GM12878 (cell line): ENCODE measurements around the gene ZYX. TPM values are rescaled to one million over a fixed set of nuclear protein-coding genes. Genes with fewer than 3 reads are reported as not detected.

Experiments used
- ATAC-seq: fragments of 200-7000 bp; cut with Tn5 transposase; 3 replicates; pipeline ENCODE4 v1.9.1; 2020; ENCODE audit warnings: mild to moderate bottlenecking, moderate library complexity
- BruUV-seq: library from RNA; stranded (reverse); fragments of 400-500 nt; replicated peaks from 2 replicates; lab custom pipeline; 2021; lab: Mats Ljungman, UMichigan
- CTCF ChIA-PET: fragments of 300-600 bp; sonication (Branson Sonifier 250); formaldehyde crosslinking; extraction: SDS; loops from one replicate; lab custom pipeline; 2021; ENCODE audit warnings: inconsistent platforms; lab: Yijun Ruan, JAX
- POLR2A ChIA-PET: fragments of 350-600 bp; formaldehyde crosslinking; extraction: SDS; loops from one replicate; lab custom pipeline; 2021; ENCODE audit warnings: inconsistent platforms; lab: Charles Lee
- RAD21 ChIA-PET: fragments of 300-600 bp; sonication (Branson Sonifier 250); formaldehyde crosslinking; loops from one replicate; lab custom pipeline; 2023; ENCODE audit warnings: antibody characterized with exemption; ENCODE audit not compliant: unreplicated experiment; lab: Charles Lee
- SMC1A ChIA-PET: fragments of 300-600 bp; sonication (Branson Sonifier 250); formaldehyde crosslinking; loops from one replicate; lab custom pipeline; 2023; ENCODE audit not compliant: unreplicated experiment, uncharacterized antibody; lab: Charles Lee
- DNase-seq: peaks from one replicate; pipeline ENCODE4 v3.0.0-alpha.2; 2011; ENCODE audit warnings: low read depth, low spot score
- FAIRE-seq: peaks from 3 replicates; lab custom pipeline; 2011; peaks lifted over from hg19 to GRCh38; lab: Jason Lieb, UNC
- H2AFZ ChIP-seq: 2 replicates; pipeline ENCODE4 v1.6.0; 2011; ENCODE audit warnings: low read depth, low read length, control low read depth; ENCODE audit not compliant: control insufficient read depth
- H3K27ac ChIP-seq: 2 replicates; pipeline ENCODE4 v1.5.1; 2011; ENCODE audit warnings: control low read depth; ENCODE audit not compliant: control insufficient read depth, insufficient read depth
- H3K27me3 ChIP-seq, 2 experiments: replicated peaks in 1 of 2; 2 replicates each; pipeline versions ENCODE4 v1.6.0 to v1.6.1; 2011; ENCODE audit warnings: low read length in 1 of 2; ENCODE audit not compliant: control insufficient read depth in 2 of 2, insufficient read depth in 2 of 2
- H3K36me3 ChIP-seq, 2 experiments: 2 replicates each; pipeline ENCODE4 v1.5.1; 2011; ENCODE audit warnings: low read length in 1 of 2; ENCODE audit not compliant: control insufficient read depth in 2 of 2, insufficient read depth in 2 of 2
- H3K4me1 ChIP-seq: 2 replicates; pipeline ENCODE4 v1.6.1; 2011; ENCODE audit warnings: mild to moderate bottlenecking, low read length, moderate library complexity, mixed read lengths; ENCODE audit not compliant: control insufficient read depth, insufficient read depth
- H3K4me2 ChIP-seq: 2 replicates; pipeline ENCODE4 v1.6.0; 2011; ENCODE audit warnings: control low read depth; ENCODE audit not compliant: control insufficient read depth, insufficient read depth
- H3K4me3 ChIP-seq: fragments of 200-600 bp; sonication (generic); 2 replicates; pipeline ENCODE4 v1.5.1; 2016
- H3K79me2 ChIP-seq: 2 replicates; pipeline ENCODE4 v1.6.0; 2011; ENCODE audit warnings: low read length; ENCODE audit not compliant: control insufficient read depth, insufficient read depth
- H3K9ac ChIP-seq: 2 replicates; pipeline ENCODE4 v1.8.0; 2011; ENCODE audit warnings: low read length, control low read depth, mixed read lengths; ENCODE audit not compliant: control insufficient read depth, insufficient read depth
- H3K9me3 ChIP-seq: replicated peaks from 3 replicates; pipeline ENCODE4 v1.5.1; 2011; ENCODE audit warnings: mild to moderate bottlenecking, low read length; ENCODE audit not compliant: control insufficient read depth, insufficient read depth
- H4K20me1 ChIP-seq: 2 replicates; pipeline ENCODE4 v1.6.0; 2011; ENCODE audit not compliant: control insufficient read depth, insufficient read depth
- BACH1 ChIP-seq: fragments of 450-650 bp; IDR thresholded peaks from 2 replicates; pipeline ENCODE4 v1.6.1; 2017; ENCODE audit warnings: mild to moderate bottlenecking, borderline replicate concordance
- CREB1 ChIP-seq: IDR thresholded peaks from 2 replicates; pipeline ENCODE4 v1.6.1; 2012; ENCODE audit warnings: low read depth, mild to moderate bottlenecking, inconsistent platforms
- FOS ChIP-seq: IDR thresholded peaks from 3 replicates; pipeline ENCODE4 v1.6.1; 2011; ENCODE audit warnings: borderline replicate concordance; ENCODE audit not compliant: insufficient read length; ENCODE audit errors: extremely low read depth
- GABPA ChIP-seq: IDR thresholded peaks from 2 replicates; pipeline ENCODE4 v1.6.1; 2014; ENCODE audit warnings: antibody characterized with exemption, low read depth, mild to moderate bottlenecking, inconsistent platforms
- MEF2B ChIP-seq: fragments of 450-650 bp; IDR thresholded peaks from 2 replicates; pipeline ENCODE4 v1.6.1; 2018; ENCODE audit warnings: mild to moderate bottlenecking, moderate library complexity; ENCODE audit not compliant: partially characterized antibody, poor library complexity, severe bottlenecking
- MYB ChIP-seq: fragments of 150-350 bp; IDR thresholded peaks from 2 replicates; pipeline ENCODE4 v1.6.1; 2014; ENCODE audit warnings: mild to moderate bottlenecking, low read depth, low read length, borderline replicate concordance
- NFYA ChIP-seq: IDR thresholded peaks from 2 replicates; pipeline ENCODE4 v1.6.1; 2011; ENCODE audit warnings: low read depth, mild to moderate bottlenecking, low read length, improper control_type of control experiment, borderline replicate concordance
- NFYB ChIP-seq: IDR thresholded peaks from 2 replicates; pipeline ENCODE4 v1.6.1; 2011; ENCODE audit warnings: low read depth, mild to moderate bottlenecking, low read length, improper control_type of control experiment, moderate library complexity; ENCODE audit not compliant: insufficient read depth
- NR2F1 ChIP-seq: fragments of 450-650 bp; conservative IDR thresholded peaks from 2 replicates; pipeline ENCODE4 v1.6.1; 2017; ENCODE audit warnings: mild to moderate bottlenecking
- RAD51 ChIP-seq: fragments of 450-650 bp; IDR thresholded peaks from 2 replicates; pipeline ENCODE4 v1.6.1; 2016; ENCODE audit warnings: moderate library complexity, mild to moderate bottlenecking, inconsistent platforms
- SPI1 ChIP-seq: IDR thresholded peaks from 2 replicates; pipeline ENCODE4 v1.6.1; 2011; ENCODE audit warnings: low read depth, mild to moderate bottlenecking, low read length, moderate library complexity, borderline replicate concordance; ENCODE audit not compliant: insufficient read depth
- ZNF217 ChIP-seq: fragments of 450-650 bp; IDR thresholded peaks from 2 replicates; pipeline ENCODE4 v1.6.1; 2017; ENCODE audit warnings: antibody characterized with exemption, mild to moderate bottlenecking
- WGBS: methylation state at CpG from one replicate; pipeline ENCODE4 v1.1.6; 2016; ENCODE audit warnings: low lambda C conversion rate; ENCODE audit not compliant: insufficient replicate concordance, insufficient coverage; ENCODE audit errors: missing lambda C conversion rate; 5-methylcytosine and 5-hydroxymethylcytosine counted together
- in situ Hi-C: fragments of 300-500 bp; cut with MboI; formaldehyde crosslinking; loops from 9 replicates; pipeline ENCODE4 v1.14.3; 2018; ENCODE audit warnings: mixed read lengths
- intact Hi-C: fragments of 100-400 bp; cut with micrococcal nuclease; formaldehyde crosslinking; loops from one replicate; pipeline ENCODE4 v1.14.2; 2022; ENCODE audit not compliant: unreplicated experiment
- polyA plus RNA-seq, 11 experiments: library from polyadenylated mRNA; depleted of rRNA in 4 of 11; unstranded in 6 of 11; stranded (reverse) in 5 of 11; fragments of >200 nt; fragmentation: Nextera tagmentation in 4 of 11; fragmentation: Illumina TruSeq in 1 of 11; extraction: Ambion mirVana in 4 of 11; extraction: Trizol in 1 of 11; gene quantifications; 1 replicate in 1 of 11; 2 replicates in 10 of 11; pipeline versions ENCODE4 v1.2.1 to v1.2.3, GENCODE V29; 2011 to 2016; ENCODE audit warnings: inconsistent platforms in 2 of 11, missing spikeins in 2 of 11, low read depth in 1 of 11
- total RNA-seq, 4 experiments: library from RNA; depleted of rRNA in 3 of 4; stranded (reverse); fragments of >200 nt in 3 of 4; fragmentation: Illumina TruSeq in 1 of 4; extraction: Trizol in 1 of 4; gene quantifications; 2 replicates each; pipeline versions ENCODE4 v1.2.1 to v1.2.3, GENCODE V29; 2013 to 2021
- TF ChIP-seq, protein P1 (sequence below): fragments of 450-650 bp; IDR thresholded peaks from 2 replicates; pipeline ENCODE4 v1.6.1; 2017; ENCODE audit warnings: borderline replicate concordance
- TF ChIP-seq, protein P2 (sequence below): fragments of 150-350 bp; IDR thresholded peaks from 2 replicates; pipeline ENCODE4 v1.6.1; 2014; ENCODE audit warnings: mild to moderate bottlenecking, low read depth, low read length

ZYX gene
- total and polyA plus RNA-seq, 10 of the 15 experiments (the other 5 are each of a cell fraction or from before 2014, with no cell fraction given), result 2.1 to 100 (median 27.6) TPM

DNA sequence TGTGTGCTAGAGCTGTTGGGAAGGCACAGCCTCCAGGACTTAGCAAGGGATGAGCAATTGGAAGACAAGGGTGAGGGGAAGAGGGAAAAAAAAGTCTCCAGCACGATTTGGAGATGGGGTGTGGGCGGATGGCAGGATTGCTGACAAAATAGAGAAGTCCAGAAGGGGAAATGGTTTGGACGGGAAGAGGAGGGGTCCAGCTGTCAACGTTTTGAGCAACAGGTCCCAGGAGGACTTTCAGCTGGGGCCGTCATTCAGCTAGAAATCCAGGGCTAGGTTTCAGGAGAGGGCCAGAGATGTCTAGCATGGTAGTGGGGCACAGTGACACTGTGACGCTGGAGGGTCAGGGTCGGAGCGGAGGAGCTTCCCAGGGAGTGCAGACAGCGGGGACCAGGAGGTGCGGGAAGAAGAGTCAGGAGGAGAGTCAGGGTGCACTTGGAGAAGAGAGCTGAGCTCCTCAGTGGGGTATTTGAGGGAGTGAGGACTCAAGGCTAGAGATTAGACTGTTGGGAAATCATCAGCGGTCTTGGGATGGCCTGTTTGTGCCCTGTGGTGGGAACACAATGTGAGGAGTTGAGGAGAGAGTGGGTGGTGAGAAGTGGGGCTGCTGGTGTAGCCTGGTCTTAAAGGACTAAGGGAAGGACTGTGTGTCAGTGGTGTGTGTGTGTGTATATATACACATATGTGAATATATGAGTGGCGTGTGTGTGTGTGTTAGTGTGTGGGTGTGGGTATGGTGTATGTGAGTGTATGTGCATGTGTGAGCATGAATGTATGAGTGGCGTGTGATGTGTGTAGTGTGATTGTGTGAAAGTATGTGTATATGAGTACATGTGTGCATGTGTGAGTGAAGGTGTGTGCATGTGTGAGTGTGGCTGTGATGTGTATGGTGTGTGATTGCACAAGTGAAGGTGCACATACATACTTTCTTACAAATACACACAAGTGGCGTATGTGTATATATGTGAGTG lies 3.8 kb downstream of the ZYX start (continued):
- no peak for TF ChIP-seq NFYA

DNA sequence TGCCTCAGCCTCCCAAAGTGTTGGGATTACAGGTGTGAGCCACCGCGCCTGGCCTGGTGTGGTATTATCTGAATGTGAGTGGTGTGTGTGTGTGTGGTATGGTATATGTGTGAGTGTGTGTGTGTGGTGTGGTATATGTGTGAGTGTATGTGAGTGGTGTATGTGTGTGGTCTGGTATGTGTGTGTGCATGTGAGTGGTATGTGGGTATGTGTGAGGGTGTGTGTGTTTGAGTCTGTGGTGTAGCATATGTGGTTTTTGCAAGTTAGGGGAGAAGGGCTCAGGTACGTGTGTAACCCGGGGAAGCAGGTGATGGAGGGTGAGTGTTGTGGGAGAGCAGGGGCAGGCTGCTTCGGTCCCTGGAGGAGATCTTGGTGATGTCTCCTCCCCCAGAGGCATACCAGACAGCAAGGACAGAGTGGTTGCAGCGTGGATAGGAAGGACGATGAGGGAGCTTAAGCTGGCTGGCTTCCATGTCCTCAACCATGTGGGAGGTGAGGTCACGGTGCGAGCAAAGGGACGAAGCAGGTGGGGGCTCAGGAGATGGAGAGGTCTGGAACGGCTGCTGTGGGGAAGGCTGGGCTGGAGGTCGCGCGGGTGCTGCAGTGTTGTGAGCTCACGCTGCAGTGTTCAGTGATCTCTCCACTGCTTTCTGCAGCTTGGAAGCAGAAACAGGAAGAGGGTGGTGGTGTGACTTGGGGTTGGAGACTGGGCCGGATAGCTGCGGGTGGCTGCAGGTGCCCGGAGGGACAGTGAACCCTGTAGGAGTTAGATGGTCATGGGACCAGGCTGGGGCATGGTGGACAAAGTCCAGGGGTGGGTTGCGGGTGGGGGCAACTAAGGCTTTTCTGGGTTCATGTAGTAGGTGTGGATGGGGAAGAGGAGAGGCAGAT lies 5.0 kb downstream of the ZYX start:
- Histone ChIP-seq H3K4me3 (peak overlapping the region; percentile 41; the same call in 1 of the 2 replicates), H3K4me1 (peaks cover 13% of the 10 kb centered on the region), H3K27ac (peak overlapping the region; percentile 29), H3K79me2 (peaks cover 40% of the 10 kb centered on the region), H3K36me3 (peaks cover 7 to 29% of the 10 kb centered on the region in 2 experiments; a peak in 3 of 4 replicates), H2AFZ (no peak overlapping the region), H3K9ac (no peak overlapping the region; the same call in 1 of the 2 replicates), H3K4me2 (peak overlapping the region; percentile 66), H4K20me1 (no peaks in the 10 kb centered on the region; the same call in 1 of the 2 replicates), H3K27me3 (no peaks in the 10 kb centered on the region), H3K9me3 (no peaks in the 10 kb centered on the region)
- peak; percentile 70 for FAIRE-seq
- WGBS, result 68% methylated on average over 19 of the region's 19 CpGs
- BruUV-seq, result no TSS peak
- POLR2A ChIA-PET, result no interaction called here
- peak; percentile 49 for ATAC-seq
- intact Hi-C loops (no loop called here), in situ Hi-C loops (no loop called here)
- SMC1A ChIA-PET, result no interaction called here
- RAD21 ChIA-PET, result interaction anchor here (1.3 kb wide), 1 partner anchor 123 kb away, joined by 4 read pairs; the partner anchor contains the start of gene GSTK1
- CTCF ChIA-PET, result interaction anchor here (2.2 kb wide), 1 partner anchor 145 kb away, joined by 8 read pairs; no protein-coding TSS in a partner anchor
- DNase-seq, result no peak
- TF ChIP-seq, protein P1, sequence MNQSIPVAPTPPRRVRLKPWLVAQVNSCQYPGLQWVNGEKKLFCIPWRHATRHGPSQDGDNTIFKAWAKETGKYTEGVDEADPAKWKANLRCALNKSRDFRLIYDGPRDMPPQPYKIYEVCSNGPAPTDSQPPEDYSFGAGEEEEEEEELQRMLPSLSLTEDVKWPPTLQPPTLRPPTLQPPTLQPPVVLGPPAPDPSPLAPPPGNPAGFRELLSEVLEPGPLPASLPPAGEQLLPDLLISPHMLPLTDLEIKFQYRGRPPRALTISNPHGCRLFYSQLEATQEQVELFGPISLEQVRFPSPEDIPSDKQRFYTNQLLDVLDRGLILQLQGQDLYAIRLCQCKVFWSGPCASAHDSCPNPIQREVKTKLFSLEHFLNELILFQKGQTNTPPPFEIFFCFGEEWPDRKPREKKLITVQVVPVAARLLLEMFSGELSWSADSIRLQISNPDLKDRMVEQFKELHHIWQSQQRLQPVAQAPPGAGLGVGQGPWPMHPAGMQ, result no peak
- TF ChIP-seq SPI1 (peak; percentile 77; the same call in 1 of the 2 replicates), NFYB (no peak), NFYA (no peak), FOS (no peak), ZNF217 (no peak), GABPA (no peak), RAD51 (no peak), MYB (no peak), NR2F1 (no peak), CREB1 (no peak), MEF2B (peak; percentile 14), BACH1 (no peak; the same call in 1 of the 2 replicates)
- TF ChIP-seq, protein P2, sequence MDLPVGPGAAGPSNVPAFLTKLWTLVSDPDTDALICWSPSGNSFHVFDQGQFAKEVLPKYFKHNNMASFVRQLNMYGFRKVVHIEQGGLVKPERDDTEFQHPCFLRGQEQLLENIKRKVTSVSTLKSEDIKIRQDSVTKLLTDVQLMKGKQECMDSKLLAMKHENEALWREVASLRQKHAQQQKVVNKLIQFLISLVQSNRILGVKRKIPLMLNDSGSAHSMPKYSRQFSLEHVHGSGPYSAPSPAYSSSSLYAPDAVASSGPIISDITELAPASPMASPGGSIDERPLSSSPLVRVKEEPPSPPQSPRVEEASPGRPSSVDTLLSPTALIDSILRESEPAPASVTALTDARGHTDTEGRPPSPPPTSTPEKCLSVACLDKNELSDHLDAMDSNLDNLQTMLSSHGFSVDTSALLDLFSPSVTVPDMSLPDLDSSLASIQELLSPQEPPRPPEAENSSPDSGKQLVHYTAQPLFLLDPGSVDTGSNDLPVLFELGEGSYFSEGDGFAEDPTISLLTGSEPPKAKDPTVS, result no peak
